Mesenchymal stem cell (in vitro differentiated cells and primary cell): ENCODE measurements around the gene FNDC3B.

Experiments used
- DNase-seq: peaks from one replicate; pipeline ENCODE4 v3.0.0-alpha.2; 2013
- H2AFZ ChIP-seq: one replicate; pipeline ENCODE4 v1.6.1; 2013; ENCODE audit warnings: low read depth, mild to moderate bottlenecking, control low read depth, inconsistent platforms, low read length, moderate library complexity
- H2AK5ac ChIP-seq: 2 replicates; pipeline ENCODE4 v1.6.1; 2013; ENCODE audit warnings: low read length, moderate library complexity, mild to moderate bottlenecking, inconsistent platforms; ENCODE audit not compliant: severe bottlenecking
- H2BK120ac ChIP-seq: one replicate; pipeline ENCODE4 v1.6.1; 2013; ENCODE audit warnings: low read depth, mild to moderate bottlenecking, inconsistent platforms, low read length, moderate library complexity
- H2BK12ac ChIP-seq, 2 experiments: one replicate each; pipeline ENCODE4 v1.6.1; 2013; ENCODE audit warnings: inconsistent platforms in 2 of 2, low read length in 2 of 2, mild to moderate bottlenecking in 2 of 2, moderate library complexity in 2 of 2, control low read depth in 1 of 2
- H2BK15ac ChIP-seq: one replicate; pipeline ENCODE4 v1.6.1; 2013; ENCODE audit warnings: mild to moderate bottlenecking, low read depth, inconsistent platforms; ENCODE audit not compliant: poor library complexity, severe bottlenecking
- H2BK5ac ChIP-seq: 2 replicates; pipeline ENCODE4 v1.6.1; 2013; ENCODE audit warnings: low read depth, mild to moderate bottlenecking, low read length, control low read depth, inconsistent platforms; ENCODE audit not compliant: poor library complexity, severe bottlenecking
- H3K14ac ChIP-seq, 2 experiments: one replicate each; pipeline ENCODE4 v1.6.1; 2013; ENCODE audit warnings: inconsistent platforms in 2 of 2, low read length in 2 of 2, control low read depth in 1 of 2, mild to moderate bottlenecking in 1 of 2, moderate library complexity in 1 of 2
- H3K18ac ChIP-seq, 2 experiments: one replicate each; pipeline ENCODE4 v1.6.1; 2013; ENCODE audit warnings: inconsistent platforms in 2 of 2, low read length in 2 of 2, control low read depth in 1 of 2, low read depth in 1 of 2, mild to moderate bottlenecking in 1 of 2
- H3K23ac ChIP-seq, 2 experiments: one replicate each; pipeline ENCODE4 v1.6.1; 2013; ENCODE audit warnings: inconsistent platforms in 2 of 2, low read length in 2 of 2, mild to moderate bottlenecking in 2 of 2, moderate library complexity in 2 of 2, control low read depth in 1 of 2
- H3K27ac ChIP-seq: 2 replicates; pipeline ENCODE4 v1.5.1; 2013; ENCODE audit warnings: mild to moderate bottlenecking, moderate library complexity, low read length, control low read depth, inconsistent platforms; ENCODE audit not compliant: poor library complexity, severe bottlenecking
- H3K27me3 ChIP-seq, 2 experiments: 2 replicates each; pipeline versions ENCODE4 v1.6.1 to v1.7.0; 2013; ENCODE audit warnings: low read length in 2 of 2, mild to moderate bottlenecking in 2 of 2, moderate library complexity in 2 of 2, control low read depth in 1 of 2, inconsistent platforms in 1 of 2; ENCODE audit not compliant: control insufficient read depth in 1 of 2, insufficient read depth in 1 of 2
- H3K36me3 ChIP-seq, 2 experiments: 2 replicates each; pipeline versions ENCODE4 v1.6.1 to v1.7.0; 2013; ENCODE audit warnings: low read length in 2 of 2, control low read depth in 1 of 2, inconsistent platforms in 1 of 2, low read depth in 1 of 2, mild to moderate bottlenecking in 1 of 2; ENCODE audit not compliant: insufficient read depth in 2 of 2, control insufficient read depth in 1 of 2
- H3K4ac ChIP-seq, 2 experiments: one replicate each; pipeline ENCODE4 v1.6.1; 2013; ENCODE audit warnings: inconsistent platforms in 2 of 2, low read length in 2 of 2, mild to moderate bottlenecking in 2 of 2, moderate library complexity in 2 of 2, control low read depth in 1 of 2, low read depth in 1 of 2
- H3K4me1 ChIP-seq: 2 replicates; pipeline ENCODE4 v1.6.1; 2013; ENCODE audit warnings: low read depth, low read length, control low read depth; ENCODE audit not compliant: control insufficient read depth, insufficient read depth
- H3K4me2 ChIP-seq: 2 replicates; pipeline ENCODE4 v1.6.1; 2013; ENCODE audit warnings: low read length, mild to moderate bottlenecking, inconsistent platforms; ENCODE audit not compliant: poor library complexity, severe bottlenecking
- H3K4me3 ChIP-seq, 2 experiments: 2 replicates each; pipeline versions ENCODE4 v1.5.1 to v1.7.0; 2013; ENCODE audit warnings: low read length in 2 of 2, mild to moderate bottlenecking in 2 of 2, control low read depth in 1 of 2, low read depth in 1 of 2; ENCODE audit not compliant: insufficient read depth in 1 of 2
- H3K79me1 ChIP-seq: replicated peaks from 2 replicates; pipeline ENCODE4 v1.6.1; 2013; ENCODE audit warnings: mild to moderate bottlenecking, control low read depth, low read length, inconsistent platforms; ENCODE audit not compliant: poor library complexity, severe bottlenecking
- H3K9ac ChIP-seq: 2 replicates; pipeline ENCODE4 v1.7.0; 2013; ENCODE audit warnings: mild to moderate bottlenecking, low read length, moderate library complexity
- H3K9me3 ChIP-seq: 2 replicates; pipeline ENCODE4 v1.7.0; 2013; ENCODE audit warnings: mild to moderate bottlenecking, low read length; ENCODE audit not compliant: control insufficient read depth
- H4K8ac ChIP-seq: one replicate; pipeline ENCODE4 v1.6.1; 2013; ENCODE audit warnings: inconsistent platforms, mild to moderate bottlenecking, low read length, moderate library complexity
- H4K91ac ChIP-seq: one replicate; pipeline ENCODE4 v1.6.1; 2013; ENCODE audit warnings: mild to moderate bottlenecking, low read length, inconsistent platforms
- WGBS: methylation state at CpG from one replicate; pipeline ENCODE4 v1.1.7; 2013; ENCODE audit warnings: mixed read lengths; 5-methylcytosine and 5-hydroxymethylcytosine counted together

The FNDC3B gene

DNA sequence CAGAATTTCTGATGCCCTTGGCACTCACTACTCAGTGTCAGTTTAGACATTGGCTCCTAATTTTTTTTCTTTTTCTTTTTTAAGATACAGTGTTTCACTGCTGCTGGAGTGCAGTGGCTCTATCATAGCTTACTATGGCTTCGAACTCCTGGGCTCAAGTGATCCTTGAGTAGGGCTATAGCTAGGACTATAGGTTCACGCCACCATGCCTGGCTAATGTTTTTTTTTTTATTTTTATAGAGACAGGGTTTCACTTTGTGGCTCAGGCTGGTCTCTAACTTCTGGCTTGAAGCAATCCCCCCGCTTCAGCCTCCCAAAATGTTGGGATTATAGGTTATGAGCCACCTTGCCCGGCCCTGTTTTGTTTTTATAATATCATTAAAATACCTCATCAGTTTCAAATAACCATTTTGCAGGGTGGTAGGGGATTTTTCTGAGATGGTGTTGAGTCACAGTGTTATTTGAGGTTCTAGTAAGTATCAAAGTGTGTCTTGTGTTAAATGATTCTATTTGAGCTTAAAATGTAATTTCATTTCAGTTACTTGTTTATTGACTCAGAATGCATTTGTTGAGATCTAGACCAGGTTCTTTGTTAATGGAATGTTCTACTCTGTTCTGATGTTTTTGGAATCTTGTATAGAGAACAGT lies 7.0 kb downstream of the FNDC3B start:
- no peak overlapping the region for H3K27ac ChIP-seq
- H3K27me3 ChIP-seq = no peaks in the 10 kb centered on the region
- 93% methylated on average over 2 of the region's 4 CpGs for WGBS
- no peak overlapping the region for H2BK15ac ChIP-seq
- H3K9me3 ChIP-seq = no peaks in the 10 kb centered on the region
- no peak overlapping the region for H3K4me2 ChIP-seq
- H3K4ac ChIP-seq = no peak overlapping the region
- peaks cover 9 to 41% of the 10 kb centered on the region in 2 experiments for H3K36me3 ChIP-seq
- no peak for DNase-seq
- H4K8ac ChIP-seq = no peak overlapping the region
- no peak overlapping the region for H2BK120ac ChIP-seq
- H3K79me1 ChIP-seq = no peaks in the 10 kb centered on the region
- H3K4me1 ChIP-seq = peaks cover 5% of the 10 kb centered on the region
- H2BK5ac ChIP-seq = no peak overlapping the region
- H4K91ac ChIP-seq = no peak overlapping the region
- H3K4me3 ChIP-seq = peak overlapping the region in 1 of 2 experiments; percentile 17
- peak overlapping the region; percentile 4 for H3K9ac ChIP-seq
- H3K14ac ChIP-seq = no peak overlapping the region
- H2AFZ ChIP-seq = no peak overlapping the region
- H2BK12ac ChIP-seq = no peak overlapping the region
- H3K18ac ChIP-seq = no peak overlapping the region
- H2AK5ac ChIP-seq = no peak overlapping the region
- H3K23ac ChIP-seq = no peak overlapping the region

DNA sequence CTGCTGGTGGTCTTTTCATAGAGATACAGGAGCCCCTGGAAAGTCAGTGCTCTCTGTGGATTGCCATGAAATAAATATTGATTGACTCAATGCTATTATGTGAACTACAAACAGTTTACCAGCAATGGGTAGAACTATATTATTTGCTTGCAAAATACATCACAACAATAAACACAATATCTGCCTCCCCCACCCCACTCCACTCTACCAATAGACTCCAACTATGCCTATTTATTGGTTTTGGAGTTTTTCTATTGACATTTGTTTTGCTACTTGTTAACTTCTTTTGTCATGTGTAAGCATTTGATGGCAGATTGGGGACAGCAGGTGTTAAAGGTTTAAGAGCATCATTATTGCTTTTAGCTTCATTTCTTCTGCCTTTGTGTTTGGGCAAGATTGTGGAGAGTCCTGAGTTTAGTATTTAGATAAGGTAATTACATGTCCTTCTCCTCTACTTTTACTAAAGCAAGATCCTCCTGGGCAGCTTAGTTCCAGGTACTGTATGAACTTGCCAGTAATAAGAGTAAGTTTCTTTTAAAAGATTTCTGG lies 8.3 kb downstream of the FNDC3B start:
- Histone ChIP-seq H3K27me3 (no peaks in the 10 kb centered on the region), H3K9me3 (no peaks in the 10 kb centered on the region), H4K8ac (no peak overlapping the region)

DNA sequence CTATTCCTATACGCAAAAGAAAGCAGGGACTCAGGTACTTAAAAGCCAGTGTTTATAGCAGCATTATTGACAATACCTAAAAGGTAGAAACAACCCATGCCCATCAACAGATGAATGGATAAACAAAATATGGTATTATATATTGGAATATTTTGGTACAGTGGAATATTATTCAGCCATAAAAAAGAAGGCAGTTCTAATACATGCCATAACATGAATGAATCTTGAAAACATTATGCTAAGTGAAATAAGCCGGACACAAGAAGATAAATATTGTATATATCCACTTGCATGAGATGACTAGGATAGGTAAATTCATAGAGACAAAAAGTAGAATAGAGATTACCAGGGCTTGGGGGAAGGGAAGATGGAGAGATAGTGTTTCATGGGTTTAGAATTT lies 9.2 kb downstream of the FNDC3B start:
- no peaks in the 10 kb centered on the region for H3K27me3 ChIP-seq
- peak; percentile 6 for DNase-seq
- H3K4me3 ChIP-seq = no peak overlapping the region
- no peak overlapping the region for H3K23ac ChIP-seq
- no peak overlapping the region for H3K9ac ChIP-seq
- H3K9me3 ChIP-seq = no peaks in the 10 kb centered on the region
- peaks cover 13 to 60% of the 10 kb centered on the region in 2 experiments for H3K36me3 ChIP-seq
- no peak overlapping the region for H2BK5ac ChIP-seq
- H2BK12ac ChIP-seq = no peak overlapping the region
- H3K4me1 ChIP-seq = peaks cover 2% of the 10 kb centered on the region
- no peak overlapping the region for H3K27ac ChIP-seq
- WGBS = 100% methylated on average over 1 of the region's 2 CpGs
- H2BK15ac ChIP-seq = no peak overlapping the region
- H4K8ac ChIP-seq = no peak overlapping the region
- H2BK120ac ChIP-seq = no peak overlapping the region
- H3K79me1 ChIP-seq = no peaks in the 10 kb centered on the region
- H2AK5ac ChIP-seq = no peak overlapping the region
- no peak overlapping the region for H2AFZ ChIP-seq
- no peak overlapping the region for H3K14ac ChIP-seq
- H3K18ac ChIP-seq = no peak overlapping the region
- no peak overlapping the region for H3K4me2 ChIP-seq
- H4K91ac ChIP-seq = no peak overlapping the region
- H3K4ac ChIP-seq = no peak overlapping the region

More for the DNA sequence above, 8.3 kb downstream of the FNDC3B start:
- Histone ChIP-seq H3K4me3 (no peak overlapping the region), H3K14ac (no peak overlapping the region), H3K4ac (no peak overlapping the region), H2BK120ac (no peak overlapping the region), H3K9ac (no peak overlapping the region), H4K91ac (no peak overlapping the region), H2AFZ (no peak overlapping the region), H3K23ac (no peak overlapping the region), H3K4me1 (peaks cover 5% of the 10 kb centered on the region), H2BK12ac (no peak overlapping the region), H3K18ac (no peak overlapping the region), H2BK5ac (no peak overlapping the region), H2AK5ac (no peak overlapping the region), H3K36me3 (peaks cover 16 to 53% of the 10 kb centered on the region in 2 experiments), H3K79me1 (no peaks in the 10 kb centered on the region), H3K27ac (no peak overlapping the region), H2BK15ac (no peak overlapping the region), H3K4me2 (no peak overlapping the region)
- peak; percentile 10 for DNase-seq

DNA sequence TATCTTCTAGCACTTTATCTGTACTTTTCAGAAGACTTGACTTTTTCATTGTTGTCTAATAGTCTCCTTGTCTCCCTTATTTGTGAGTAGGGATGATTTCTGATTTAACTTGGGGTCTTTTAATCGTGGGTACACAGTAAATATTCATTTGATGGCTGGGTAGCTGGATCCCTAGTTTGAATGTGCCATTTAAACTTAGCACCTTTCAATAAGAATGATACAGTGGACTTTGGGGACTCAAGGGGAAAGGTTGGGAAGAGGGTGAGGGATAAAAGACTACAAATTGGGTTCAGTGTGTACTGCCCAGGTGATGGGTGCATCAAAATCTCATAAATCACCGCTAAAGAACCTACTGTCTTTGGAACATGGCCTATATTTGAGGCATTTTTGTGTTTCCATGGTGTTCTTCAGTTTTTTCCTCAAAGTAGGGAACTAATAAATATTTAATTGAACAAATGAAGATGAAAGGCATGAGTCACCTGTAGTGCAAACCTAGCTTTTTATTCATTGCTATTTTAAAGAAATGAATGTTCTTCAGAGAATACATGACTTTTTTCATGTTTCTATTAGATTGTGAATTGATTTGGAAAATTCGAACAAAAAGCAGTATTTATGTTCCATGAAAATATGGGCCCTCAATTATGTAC lies 12.1 kb downstream of the FNDC3B start:
- no peak overlapping the region for H4K91ac ChIP-seq

More for the DNA sequence above, 12.1 kb downstream of the FNDC3B start:
- Histone ChIP-seq H3K18ac (no peak overlapping the region), H2AK5ac (no peak overlapping the region), H4K8ac (no peak overlapping the region), H3K79me1 (peaks cover 3% of the 10 kb centered on the region), H3K4me1 (peaks cover 4% of the 10 kb centered on the region), H3K4me2 (no peak overlapping the region), H2BK12ac (no peak overlapping the region), H2BK15ac (no peak overlapping the region), H3K4ac (no peak overlapping the region), H3K9me3 (no peaks in the 10 kb centered on the region), H3K23ac (no peak overlapping the region), H3K27me3 (no peaks in the 10 kb centered on the region), H3K27ac (no peak overlapping the region), H2BK5ac (no peak overlapping the region), H2BK120ac (no peak overlapping the region), H3K4me3 (no peak overlapping the region), H3K9ac (no peak overlapping the region), H3K36me3 (peaks cover 21 to 77% of the 10 kb centered on the region in 2 experiments), H2AFZ (no peak overlapping the region), H3K14ac (no peak overlapping the region)
- peak; percentile 14 for DNase-seq
- 100% methylated on average over 3 of the region's 3 CpGs for WGBS
